Posterior vena cava (tissue), 2 donors: Measurements from ENCODE around the gene RAPGEF4. TPM values are rescaled to one million over a fixed set of nuclear protein-coding genes. Genes with fewer than 3 reads are reported as not detected.

ENCODE experiments used
- DNase-seq: peaks from one replicate; pipeline ENCODE4 v3.0.0-alpha.2; 2020; ENCODE audit warnings: low spot score
- intact Hi-C, 2 donors: fragments of 100-400 bp; cut with DNase I; formaldehyde crosslinking; loops; one replicate each; pipeline versions ENCODE4 v1.14.1 to v1.14.2; 2022 to 2023
- total RNA-seq, 2 donors: library from RNA; stranded (reverse); fragmentation: NEBNext Ultra II Directional; extraction: Animal tissue kit (Norgen Biotek cat#: 25700); gene quantifications; one replicate each; pipeline ENCODE4 v1.2.1, GENCODE V29; 2021
- donor health status: DM: yes; HTN: yes; CAD: no.
- donor health status: DM: yes; HTN: yes; CAD: no.

RAPGEF4 gene
- total RNA-seq, 2 donors from 2014 or later, result 4.5 to 6.2 TPM

DNA sequence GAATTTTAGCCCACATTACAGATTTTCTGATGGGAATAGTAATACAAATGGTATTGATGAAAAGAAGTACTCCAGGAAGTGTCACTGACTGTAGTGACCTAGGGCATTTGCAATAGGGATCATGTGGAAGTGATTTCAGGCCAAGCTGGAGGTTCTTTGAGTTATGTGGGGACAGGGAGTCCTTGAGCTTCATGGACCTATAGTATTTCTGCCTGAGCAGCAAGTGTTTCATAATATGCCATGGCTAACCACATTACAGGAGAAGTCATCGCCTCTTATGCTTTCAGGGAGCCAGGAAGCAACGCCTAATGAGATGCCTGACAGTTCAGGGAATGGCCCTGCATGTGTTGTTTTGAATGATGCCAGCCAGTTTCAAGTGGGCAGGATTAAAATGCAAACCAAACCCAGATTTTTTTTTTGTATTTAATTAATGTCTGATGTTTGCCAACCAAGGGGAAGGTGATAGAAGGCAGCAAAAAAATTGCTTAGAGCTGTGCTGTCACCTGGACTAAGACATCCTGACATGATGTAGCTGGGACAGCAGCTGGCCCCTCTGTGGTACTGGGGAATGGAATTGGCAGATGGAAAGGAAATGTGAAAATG lies 109.5 kb downstream of the RAPGEF4 start:
- no peak for DNase-seq
- intact Hi-C loops, result no loop called here

DNA sequence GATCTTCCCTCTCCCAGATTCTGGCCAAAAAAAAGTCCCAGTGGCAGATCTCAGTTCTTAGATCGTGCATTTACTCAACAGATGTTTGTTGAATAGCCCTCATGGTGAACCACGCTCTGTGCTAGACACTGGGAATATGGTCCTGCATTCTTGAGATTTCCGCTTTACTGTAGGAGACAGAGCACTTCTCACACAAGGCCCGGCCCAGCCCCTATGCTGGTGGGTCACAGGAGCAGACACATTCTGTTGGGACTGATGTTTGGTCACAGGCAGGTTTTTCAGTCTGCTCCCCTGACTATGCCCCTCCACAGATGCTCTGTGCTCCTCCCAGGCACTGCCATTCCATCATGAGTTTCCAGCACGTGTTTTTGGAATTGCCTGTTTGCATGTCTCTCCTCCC lies 110.9 kb downstream of the RAPGEF4 start:
- intact Hi-C loops, result no loop called here
- no peak for DNase-seq

DNA sequence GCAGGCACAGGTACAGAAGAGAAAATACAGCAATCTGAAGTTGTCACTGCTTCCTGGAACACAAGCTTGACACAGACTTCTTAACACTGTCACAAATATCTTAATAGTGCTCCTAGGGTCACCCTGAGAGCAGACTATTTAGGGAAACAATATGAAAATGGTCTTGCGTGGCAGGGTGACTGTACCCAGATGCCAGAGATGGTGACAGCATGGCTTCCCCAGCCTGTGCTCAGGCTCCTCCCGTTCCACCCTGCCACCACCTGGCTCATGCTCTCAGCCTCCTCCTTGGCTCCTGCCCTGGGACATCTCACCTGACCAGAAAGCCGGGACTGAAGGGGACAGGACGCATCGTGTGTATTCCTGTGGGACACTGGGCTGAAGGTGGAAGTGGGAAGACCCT lies 111.5 kb downstream of the RAPGEF4 start:
- intact Hi-C loops, result no loop called here
- DNase-seq, result no peak

- no peak for DNase-seq
- intact Hi-C loops, result no loop called here
Measured at GRCh38 chr2:172848519-172848918, 112.9 kb downstream of the RAPGEF4 start.

GRCh38 chr2:172849519-172850217 lies 114.0 kb downstream of the RAPGEF4 start:
- intact Hi-C loops, result no loop called here
- DNase-seq, result no peak

- DNase-seq, result no peak
- intact Hi-C loops, result loop anchor here in 1 of 2 donors (5.0 kb wide), 1 partner anchor 72 kb away; no protein-coding TSS in a partner anchor
Measured at GRCh38 chr2:172855588-172855987, 119.9 kb downstream of the RAPGEF4 start.

- intact Hi-C loops, result loop anchor here in 1 of 2 donors (5.0 kb wide), 1 partner anchor 71 kb away; no protein-coding TSS in a partner anchor
- DNase-seq, result no peak
Measured at GRCh38 chr2:172856606-172857005, 121.0 kb downstream of the RAPGEF4 start.

- intact Hi-C loops, result loop anchor here in 1 of 2 donors (5.0 kb wide), 1 partner anchor 69 kb away; no protein-coding TSS in a partner anchor
- DNase-seq, result no peak
Measured at GRCh38 chr2:172858473-172858745, 122.8 kb downstream of the RAPGEF4 start.

DNA sequence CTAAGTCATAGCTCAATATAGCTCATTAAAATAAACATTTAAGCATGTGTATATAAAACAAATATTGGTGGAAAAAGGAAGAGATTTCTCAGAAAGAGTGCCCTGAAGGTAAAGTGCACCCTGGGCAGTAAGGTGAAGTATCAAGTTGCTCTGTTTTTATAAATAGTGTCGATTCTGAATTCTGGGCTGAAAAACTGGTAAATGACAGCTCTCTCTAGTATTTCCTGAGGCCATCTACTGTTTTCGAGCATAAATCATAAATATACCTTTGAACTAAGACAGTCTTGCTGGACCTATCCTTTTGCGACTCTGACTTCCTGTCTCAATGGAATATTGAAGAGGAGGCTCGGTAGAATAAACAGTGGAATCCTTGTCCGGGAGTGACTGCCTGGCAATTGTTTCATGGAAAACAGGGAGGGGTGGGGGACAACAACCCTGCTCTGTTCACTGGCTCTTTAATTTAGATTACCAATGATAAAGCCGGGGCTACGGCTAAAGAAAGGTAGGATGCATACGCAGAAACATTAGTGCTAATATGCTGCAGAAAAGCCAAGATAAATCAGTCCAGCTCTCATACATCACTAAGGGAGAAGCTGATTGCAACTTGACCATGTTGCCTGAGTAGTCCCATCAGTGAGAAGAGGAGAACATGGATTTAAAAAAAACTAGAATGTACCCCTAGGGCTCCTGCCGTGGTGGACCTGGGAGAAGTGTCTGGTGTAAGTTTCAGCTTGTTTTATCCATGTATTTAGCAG lies 124.1 kb downstream of the RAPGEF4 start:
- no peak for DNase-seq
- intact Hi-C loops, result loop anchor here in 1 of 2 donors (5.0 kb wide), 1 partner anchor 68 kb away; no protein-coding TSS in a partner anchor

- intact Hi-C loops, result no loop called here
- DNase-seq, result no peak
Measured at GRCh38 chr2:172860336-172860707, 124.7 kb downstream of the RAPGEF4 start.

DNA sequence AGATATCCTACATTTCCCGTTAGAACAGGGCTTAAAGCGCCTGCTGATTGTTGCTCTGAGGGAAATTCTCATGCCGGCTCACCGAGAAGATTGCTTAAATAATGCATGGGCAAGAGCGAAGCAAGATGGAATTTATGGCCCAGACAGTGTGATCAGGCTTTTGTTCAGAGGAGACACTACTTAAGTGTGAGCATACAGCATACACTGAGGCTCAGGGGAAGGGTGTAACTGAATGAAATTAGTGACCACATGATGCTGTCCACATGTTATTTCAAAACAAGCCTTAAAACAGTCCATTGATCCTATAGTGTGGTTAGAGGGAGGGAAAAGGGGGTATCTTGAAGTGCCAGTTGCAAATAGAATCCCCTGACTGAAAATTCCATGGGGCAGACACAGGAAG lies 125.5 kb downstream of the RAPGEF4 start:
- DNase-seq, result no peak
- intact Hi-C loops, result no loop called here

GRCh38 chr2:172861656-172862476 lies 126.2 kb downstream of the RAPGEF4 start:
- intact Hi-C loops, result no loop called here
- DNase-seq, result no peak

- DNase-seq, result no peak
- intact Hi-C loops, result no loop called here
Measured at GRCh38 chr2:172863341-172863740, 127.7 kb downstream of the RAPGEF4 start.

- intact Hi-C loops, result no loop called here
- DNase-seq, result no peak
Measured at GRCh38 chr2:172864182-172864581, 128.5 kb downstream of the RAPGEF4 start.

- no peak for DNase-seq
- intact Hi-C loops, result no loop called here
Measured at GRCh38 chr2:172865422-172865821, 129.8 kb downstream of the RAPGEF4 start.

DNA sequence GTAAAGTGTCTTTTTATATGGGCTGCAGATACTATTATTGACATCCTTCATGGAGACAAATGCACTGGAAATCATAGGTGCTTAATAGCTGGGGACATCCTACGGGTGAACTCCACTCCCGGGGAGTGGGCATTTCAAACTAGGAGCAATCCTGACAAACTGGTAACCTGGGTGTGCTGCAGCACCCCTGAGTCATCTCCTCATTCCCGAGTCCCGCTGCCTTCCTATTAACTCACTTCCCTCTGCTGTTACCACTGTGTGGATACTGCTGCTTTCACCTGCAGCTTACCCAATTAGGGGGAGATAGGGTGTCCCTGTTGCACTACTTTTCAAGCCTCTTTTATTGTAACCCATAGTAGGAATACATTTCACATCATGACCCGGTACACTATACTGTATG lies 134.2 kb downstream of the RAPGEF4 start:
- intact Hi-C loops, result no loop called here
- DNase-seq, result no peak

- intact Hi-C loops, result no loop called here
- no peak for DNase-seq
Measured at GRCh38 chr2:172870396-172870795, 134.8 kb downstream of the RAPGEF4 start.

GRCh38 chr2:172877826-172878225 lies 142.2 kb downstream of the RAPGEF4 start:
- no peak for DNase-seq
- intact Hi-C loops, result no loop called here

- DNase-seq, result no peak
- intact Hi-C loops, result no loop called here
Measured at GRCh38 chr2:172878260-172878659, 142.6 kb downstream of the RAPGEF4 start.

- DNase-seq, result no peak
- intact Hi-C loops, result no loop called here
Measured at GRCh38 chr2:172884336-172884735, 148.7 kb downstream of the RAPGEF4 start.
